IPS-18c (cell line): ENCODE measurements around the gene DDX51.

Source experiments
- H3K4me3 ChIP-seq: 2 replicates; pipeline ENCODE4 v1.7.0; 2013; ENCODE audit warnings: low read depth, mild to moderate bottlenecking, low read length, moderate library complexity; ENCODE audit not compliant: insufficient read depth
- H3K9me3 ChIP-seq: one replicate; pipeline ENCODE4 v1.6.1; 2013; ENCODE audit warnings: mild to moderate bottlenecking, low read length, moderate library complexity; ENCODE audit not compliant: control insufficient read depth, insufficient read depth

The DDX51 gene

GRCh38 chr12:132160016-132160415, 15.9 kb upstream of the DDX51 start:
- Histone ChIP-seq H3K9me3 (no peaks in the 10 kb centered on the region), H3K4me3 (no peak overlapping the region)

DNA sequence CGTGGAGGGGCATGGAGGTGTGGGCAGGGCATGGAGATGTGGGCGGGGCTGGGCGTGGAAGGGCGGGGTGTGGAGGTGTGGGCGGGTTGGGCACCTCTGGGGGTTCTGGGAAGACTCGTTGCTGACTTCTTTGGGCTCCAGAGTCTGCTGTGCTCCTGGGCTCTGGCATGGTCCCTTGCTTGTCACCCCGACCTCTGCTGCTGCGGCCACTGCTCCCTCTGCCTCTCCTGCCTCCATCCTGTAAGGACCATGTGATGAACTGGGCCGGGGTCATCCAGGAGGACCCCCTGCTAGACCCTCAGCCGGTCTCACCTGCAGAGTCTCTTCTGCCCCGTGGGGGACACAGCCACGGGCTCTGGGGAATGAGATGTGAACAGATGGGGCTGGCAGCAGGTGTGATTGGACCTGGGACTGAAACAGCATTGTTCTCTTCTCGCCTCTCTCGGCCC, 15.5 kb upstream of the DDX51 start:
- Histone ChIP-seq H3K4me3 (no peak overlapping the region), H3K9me3 (no peaks in the 10 kb centered on the region)

- Histone ChIP-seq H3K9me3 (no peaks in the 10 kb centered on the region), H3K4me3 (no peak overlapping the region)
These were observed 14.8 kb upstream of the DDX51 start for GRCh38 chr12:132158677-132159554.

- no peaks in the 10 kb centered on the region for H3K9me3 ChIP-seq
- no peak overlapping the region for H3K4me3 ChIP-seq
These were observed 13.8 kb upstream of the DDX51 start for GRCh38 chr12:132157733-132158409.

GRCh38 chr12:132156573-132157325, 12.6 kb upstream of the DDX51 start:
- H3K4me3 ChIP-seq: no peak overlapping the region; the same call in 1 of the 2 replicates
- no peaks in the 10 kb centered on the region for H3K9me3 ChIP-seq

GRCh38 chr12:132155771-132156572, 11.9 kb upstream of the DDX51 start:
- H3K4me3 ChIP-seq: no peak overlapping the region

GRCh38 chr12:132154941-132155770, 11.0 kb upstream of the DDX51 start:
- no peaks in the 10 kb centered on the region for H3K9me3 ChIP-seq

More at GRCh38 chr12:132155771-132156572, 11.9 kb upstream of the DDX51 start:
- no peaks in the 10 kb centered on the region for H3K9me3 ChIP-seq

DNA sequence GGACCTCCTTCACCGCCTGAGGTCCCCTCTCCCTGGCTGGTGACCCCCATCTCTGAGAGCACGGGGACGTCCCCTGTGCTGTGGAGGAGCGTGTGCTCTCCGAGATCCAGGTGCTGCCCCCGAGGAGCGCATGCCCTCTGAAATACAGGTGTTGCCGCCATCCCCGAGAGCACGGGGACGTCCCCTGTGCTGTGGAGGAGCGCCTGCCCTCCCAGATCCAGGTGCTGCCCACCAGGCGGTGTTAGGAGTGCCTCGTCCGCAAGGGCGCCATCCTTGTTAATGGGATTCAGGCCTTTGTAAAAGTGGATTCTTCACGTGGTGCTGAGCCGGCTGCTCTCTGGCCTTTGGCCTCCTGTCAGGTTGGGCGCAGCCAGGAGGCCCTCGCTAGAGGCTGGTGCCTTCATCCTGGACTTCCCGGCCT, 10.2 kb upstream of the DDX51 start:
- no peak overlapping the region for H3K4me3 ChIP-seq
- H3K9me3 ChIP-seq: peaks cover 2% of the 10 kb centered on the region

More at GRCh38 chr12:132154941-132155770, 11.0 kb upstream of the DDX51 start:
- no peak overlapping the region for H3K4me3 ChIP-seq

GRCh38 chr12:132153501-132154340, 9.6 kb upstream of the DDX51 start:
- H3K4me3 ChIP-seq: no peak overlapping the region
- peaks cover 2% of the 10 kb centered on the region for H3K9me3 ChIP-seq

- Histone ChIP-seq H3K9me3 (peaks cover 2% of the 10 kb centered on the region), H3K4me3 (no peak overlapping the region)
These were observed 8.8 kb upstream of the DDX51 start for GRCh38 chr12:132152953-132153352.

DNA sequence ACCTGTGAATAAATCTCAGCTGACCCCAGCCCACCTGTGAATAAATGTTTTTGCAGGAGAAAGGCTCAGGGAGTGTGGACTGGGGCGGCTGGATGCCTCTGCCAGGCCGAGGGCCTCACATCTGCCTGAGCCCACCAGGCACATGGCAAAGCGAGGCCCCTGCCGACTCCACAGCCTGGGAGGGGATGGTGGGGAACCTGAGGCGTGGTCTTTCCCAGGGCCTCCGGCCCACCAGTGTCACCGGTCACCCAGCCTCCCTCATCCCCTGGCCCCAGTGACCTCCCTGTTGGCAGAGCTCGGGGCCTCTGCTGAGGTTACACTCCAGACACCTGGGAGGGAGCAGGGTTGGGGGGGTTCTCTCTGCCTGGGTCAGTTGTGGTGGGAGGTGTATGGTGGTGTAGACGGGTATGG, 8.3 kb upstream of the DDX51 start:
- Histone ChIP-seq H3K4me3 (no peak overlapping the region), H3K9me3 (peaks cover 2% of the 10 kb centered on the region)

DNA sequence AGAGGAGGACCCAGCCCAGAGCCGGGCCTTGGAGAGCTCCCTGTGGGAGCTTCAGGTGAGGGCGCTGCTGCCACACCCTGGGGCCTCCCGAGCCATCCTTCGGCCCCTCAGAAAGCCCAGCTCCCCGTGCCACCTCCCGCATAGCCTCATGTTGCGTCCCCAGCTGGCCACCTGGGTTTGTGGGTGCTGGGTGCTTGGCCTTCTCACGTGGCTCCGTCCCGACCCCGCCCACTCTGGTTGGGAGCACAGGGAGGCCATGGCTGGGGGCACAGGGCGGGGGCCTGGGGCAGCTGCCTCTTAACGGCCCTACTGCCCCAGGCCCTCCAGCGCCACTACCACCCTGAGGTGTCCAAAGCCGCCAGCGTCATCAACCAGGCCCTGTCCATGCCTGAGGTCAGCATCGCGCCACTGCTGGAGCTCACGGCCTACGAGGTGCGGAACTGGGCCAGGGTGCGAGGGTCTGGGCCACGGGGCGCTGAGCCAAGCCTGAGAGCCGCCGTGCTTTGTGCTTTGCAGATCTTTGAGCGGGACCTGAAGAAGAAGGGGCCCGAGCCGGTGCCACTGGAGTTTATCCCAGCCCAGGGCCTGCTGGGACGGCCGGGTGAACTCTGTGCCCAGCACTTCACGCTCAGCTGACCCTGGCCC, 7.8 kb upstream of the DDX51 start:
- H3K4me3 ChIP-seq: no peak overlapping the region

GRCh38 chr12:132151145-132151765, 7.1 kb upstream of the DDX51 start:
- Histone ChIP-seq H3K9me3 (peaks cover 2% of the 10 kb centered on the region), H3K4me3 (no peak overlapping the region)

More for the DNA sequence above, 7.8 kb upstream of the DDX51 start:
- H3K9me3 ChIP-seq: peaks cover 2% of the 10 kb centered on the region

DNA sequence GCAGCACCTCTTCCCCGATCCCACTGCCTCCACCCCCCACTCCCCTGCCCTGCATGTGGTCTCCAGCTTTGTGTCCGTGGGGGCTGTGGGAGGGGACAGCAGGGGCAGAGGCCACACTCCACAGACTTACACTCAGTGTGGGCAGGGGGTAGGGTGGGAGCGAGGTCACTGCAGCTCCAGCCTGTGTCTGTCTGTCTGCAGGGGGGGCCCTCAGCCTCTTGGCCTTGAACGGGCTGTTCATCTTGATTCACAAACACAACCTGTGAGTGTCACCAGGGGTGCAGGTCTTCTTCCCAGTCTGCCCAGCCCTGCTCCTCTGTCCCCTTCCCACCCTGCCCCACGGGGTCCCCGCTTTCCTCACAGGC, 6.6 kb upstream of the DDX51 start:
- peaks cover 2% of the 10 kb centered on the region for H3K9me3 ChIP-seq

More for the DNA sequence above, 6.6 kb upstream of the DDX51 start:
- no peak overlapping the region for H3K4me3 ChIP-seq
